ENCODE results near the gene NECTIN4. TPM values are rescaled to one million over a fixed set of nuclear protein-coding genes. Genes with fewer than 3 reads are reported as not detected.
A peak's percentile ranks its signal among the peaks of the same experiment; 100 is the strongest.

The NECTIN4 gene
- total and polyA plus RNA-seq, 2 experiments from 2014 or later = not detected

- DNase-seq (ENCODE audit: low read depth in 1 of 2, low spot score in 1 of 2) = peak; percentile 68 to 69
- Histone ChIP-seq H3K4me3 (peak overlapping the region; percentile 73), H3K9me3 (ENCODE audit: low read depth) (no peaks in the 10 kb centered on the region), H3K27me3 (peaks cover 2% of the 10 kb centered on the region), H3K4me1 (ENCODE audit: low read depth) (peaks cover 12% of the 10 kb centered on the region), H3K36me3 (peaks cover 24% of the 10 kb centered on the region), H3K27ac (peak overlapping the region; percentile 97)
- TF ChIP-seq CTCF (IDR thresholded peaks at IDR 0.05; ENCODE audit: low read depth, low read length) = no peak
Observed at GRCh38 chr1:161044908-161045735, 44.2 kb downstream of the NECTIN4 start.

GRCh38 chr1:161044535-161044907 lies 44.8 kb downstream of the NECTIN4 start:
- Histone ChIP-seq H3K9me3 (ENCODE audit: low read depth) (no peaks in the 10 kb centered on the region), H3K4me1 (ENCODE audit: low read depth) (peaks cover 12% of the 10 kb centered on the region), H3K36me3 (peaks cover 29% of the 10 kb centered on the region), H3K4me3 (peak overlapping the region; percentile 73), H3K27ac (peak overlapping the region; percentile 97), H3K27me3 (peaks cover 2% of the 10 kb centered on the region)
- no peak for TF ChIP-seq CTCF (IDR thresholded peaks at IDR 0.05; ENCODE audit: low read depth, low read length)
- DNase-seq (ENCODE audit: low read depth in 1 of 2, low spot score in 1 of 2) = peak in 1 of 2 donors; percentile 39

- Histone ChIP-seq H3K27ac (no peak overlapping the region), H3K4me1 (ENCODE audit: low read depth) (peaks cover 29% of the 10 kb centered on the region), H3K9me3 (ENCODE audit: low read depth) (no peaks in the 10 kb centered on the region), H3K4me3 (no peak overlapping the region), H3K36me3 (peaks cover 29% of the 10 kb centered on the region), H3K27me3 (no peaks in the 10 kb centered on the region)
- TF ChIP-seq CTCF (IDR thresholded peaks at IDR 0.05; ENCODE audit: low read depth, low read length) = no peak
- no peak for DNase-seq (ENCODE audit: low read depth in 1 of 2, low spot score in 1 of 2)
Observed at GRCh38 chr1:161039546-161039945, 49.8 kb downstream of the NECTIN4 start.

- Histone ChIP-seq H3K4me1 (ENCODE audit: low read depth) (peaks cover 27% of the 10 kb centered on the region), H3K9me3 (ENCODE audit: low read depth) (no peaks in the 10 kb centered on the region), H3K4me3 (peak overlapping the region; percentile 51), H3K27ac (peak overlapping the region; percentile 15), H3K36me3 (peaks cover 29% of the 10 kb centered on the region), H3K27me3 (no peaks in the 10 kb centered on the region)
- DNase-seq (ENCODE audit: low read depth in 1 of 2, low spot score in 1 of 2) = no peak
- TF ChIP-seq CTCF (IDR thresholded peaks at IDR 0.05; ENCODE audit: low read depth, low read length) = no peak
Observed at GRCh38 chr1:161039154-161039545, 50.2 kb downstream of the NECTIN4 start.

GRCh38 chr1:161038523-161039153 lies 50.7 kb downstream of the NECTIN4 start, which contains the start of gene TSTD1:
TSS of gene TSTD1 (minus strand) at chr1:161038964. CDS start at chr1:161038889, 75 bp downstream.
- Histone ChIP-seq H3K27me3 (no peaks in the 10 kb centered on the region), H3K4me1 (ENCODE audit: low read depth) (peaks cover 26% of the 10 kb centered on the region), H3K9me3 (ENCODE audit: low read depth) (no peaks in the 10 kb centered on the region), H3K4me3 (peak within 1 kb of the TSS; percentile 51), H3K36me3 (peaks cover 29% of the 10 kb centered on the region), H3K27ac (peak within 1 kb of the TSS; percentile 15)
- no peak for TF ChIP-seq CTCF (IDR thresholded peaks at IDR 0.05; ENCODE audit: low read depth, low read length)
- peak; percentile 55 to 58 for DNase-seq (ENCODE audit: low read depth in 1 of 2, low spot score in 1 of 2)

Data from cardiac muscle cell (in vitro differentiated cells and primary cell).